ENCODE measurements around the gene DAB2IP. TPM values are rescaled to one million over a fixed set of nuclear protein-coding genes. Genes with fewer than 3 reads are reported as not detected.

Gene DAB2IP
- total and polyA plus RNA-seq, 2 of the 4 experiments (the other 2 are of a cell fraction) = 5.6 to 17.2 TPM

- ChIA-PET POLR2A (ENCODE audit: unreplicated experiment) (no interaction called here), CTCF (interaction anchor here (1.5 kb wide), 1 partner anchor 45 kb away, joined by 3 read pairs; no protein-coding TSS in a partner anchor)
- no peak overlapping the region for H3K18ac ChIP-seq (ENCODE audit: low read depth, low read length)
- H3K4me3 ChIP-seq (ENCODE audit: insufficient read depth, low read depth, low read length) = peak overlapping the region; percentile 60
- DNase-seq (peak; percentile 55), ATAC-seq (ENCODE audit: low read depth) (peak; percentile 83)
- H3K4ac ChIP-seq (ENCODE audit: low read depth, low read length) = 0 out of 2 replicates have a peak overlapping the region, but pooled peaks have one; percentile 15
- in situ Hi-C loops (cut with MboI; ENCODE audit: low sequenced_read_pairs) (no loop called here), dilution Hi-C loops (cut with HindIII; ENCODE audit: low sequenced_read_pairs, unreplicated experiment) (no loop called here), intact Hi-C loops (cut with micrococcal nuclease) (no loop called here)
- H3K9me1 ChIP-seq (ENCODE audit: insufficient read depth, low read length) = peaks cover 4% of the 10 kb centered on the region; the same call in 1 of the 2 replicates
- H3K4me1 ChIP-seq (ENCODE audit: control insufficient read depth, insufficient read depth, low read length) = peaks cover 8% of the 10 kb centered on the region
- no peak overlapping the region for H3K14ac ChIP-seq (replicated peaks; ENCODE audit: low read depth, low read length)
- no peak overlapping the region for H2BK5ac ChIP-seq (ENCODE audit: low read depth, low read length, poor library complexity, severe bottlenecking)
- H4K8ac ChIP-seq (ENCODE audit: low read depth in 2 of 2, low read length in 2 of 2) = no peak overlapping the region; a peak in 1 of 4 replicates
- WGBS, 2 experiments (ENCODE audit: extremely low coverage in 2 of 2, insufficient read length in 1 of 2) = 3% methylated on average over 48 of the region's 130 CpGs; no CpG with 5 or more reads in 1 of the 2 experiments
- no TSS peak for BruUV-seq (replicated peaks)
- peaks cover 21 to 50% of the 10 kb centered on the region in 2 experiments for H3K79me1 ChIP-seq (ENCODE audit: low read depth in 1 of 2, low read length in 2 of 2)
- H2BK15ac ChIP-seq (ENCODE audit: low read depth, low read length) = no peak overlapping the region
- no peaks in the 10 kb centered on the region for H3K27me3 ChIP-seq (ENCODE audit: control insufficient read depth, insufficient read depth, low read length)
- peak overlapping the region; percentile 41 for H3K9ac ChIP-seq (ENCODE audit: low read depth, low read length)
- H4K20me1 ChIP-seq (ENCODE audit: insufficient read depth, low read length) = peaks cover 36% of the 10 kb centered on the region
- no peaks in the 10 kb centered on the region for H3K9me3 ChIP-seq (ENCODE audit: control insufficient read depth, insufficient read depth, low read length)
- H3K23ac ChIP-seq (ENCODE audit: low read depth, low read length) = no peak overlapping the region
- no peaks in the 10 kb centered on the region for H3K36me3 ChIP-seq (ENCODE audit: control insufficient read depth, insufficient read depth, low read length)
- peak overlapping the region; percentile 93 for H2AFZ ChIP-seq (replicated peaks; ENCODE audit: low read length, poor library complexity)
- no peak overlapping the region for H2BK120ac ChIP-seq (ENCODE audit: low read depth, low read length)
- H2BK20ac ChIP-seq (ENCODE audit: low read depth, low read length) = no peak overlapping the region
- peak overlapping the region; percentile 31; the same call in 1 of the 2 replicates for H2AK5ac ChIP-seq (ENCODE audit: low read depth, low read length)
- H2AK9ac ChIP-seq (replicated peaks; ENCODE audit: low read depth, low read length, poor library complexity) = peak overlapping the region; percentile 86
- H3K27ac ChIP-seq (ENCODE audit: insufficient read depth, low read length) = peak overlapping the region; percentile 52; the same call in 1 of the 2 replicates
- H4K91ac ChIP-seq (ENCODE audit: insufficient read depth, low read depth, low read length) = 0 out of 2 replicates have a peak overlapping the region, but pooled peaks have one; percentile 24
- peak overlapping the region; percentile 58 for H3K4me2 ChIP-seq (ENCODE audit: low read depth, low read length)
- no peak overlapping the region for H3K56ac ChIP-seq (ENCODE audit: extremely low read depth, insufficient read depth, low read length)
- no peak overlapping the region for H4K5ac ChIP-seq (ENCODE audit: low read depth, low read length)
- TF ChIP-seq RAD21 (IDR thresholded peaks at IDR 0.05; ENCODE audit: low read length) (no peak), CEBPB (IDR thresholded peaks at IDR 0.05; ENCODE audit: low read depth, low read length) (no peak), POLR2A (IDR thresholded peaks at IDR 0.05; ENCODE audit: low read depth, low read length) (no peak), MXI1 (IDR thresholded peaks at IDR 0.05; ENCODE audit: borderline replicate concordance, low read depth, low read length) (no peak), ELK1 (IDR thresholded peaks at IDR 0.05; ENCODE audit: borderline replicate concordance, low read depth, low read length) (no peak), CHD1 (IDR thresholded peaks at IDR 0.05; ENCODE audit: low read depth, low read length) (no peak), NFE2L2 (IDR thresholded peaks at IDR 0.05; ENCODE audit: low read depth, low read length) (no peak), FOS (IDR thresholded peaks at IDR 0.05; ENCODE audit: low read depth, low read length) (no peak), RCOR1 (IDR thresholded peaks at IDR 0.05; ENCODE audit: insufficient replicate concordance, low read length) (no peak), RFX5 (IDR thresholded peaks at IDR 0.05; ENCODE audit: low read depth, low read length) (no peak), MAZ (IDR thresholded peaks at IDR 0.05; ENCODE audit: borderline replicate concordance, low read depth, low read length) (no peak)
- TF ChIP-seq, protein P1, sequence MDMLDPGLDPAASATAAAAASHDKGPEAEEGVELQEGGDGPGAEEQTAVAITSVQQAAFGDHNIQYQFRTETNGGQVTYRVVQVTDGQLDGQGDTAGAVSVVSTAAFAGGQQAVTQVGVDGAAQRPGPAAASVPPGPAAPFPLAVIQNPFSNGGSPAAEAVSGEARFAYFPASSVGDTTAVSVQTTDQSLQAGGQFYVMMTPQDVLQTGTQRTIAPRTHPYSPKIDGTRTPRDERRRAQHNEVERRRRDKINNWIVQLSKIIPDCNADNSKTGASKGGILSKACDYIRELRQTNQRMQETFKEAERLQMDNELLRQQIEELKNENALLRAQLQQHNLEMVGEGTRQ (IDR thresholded peaks at IDR 0.05; ENCODE audit: low read depth, low read length) = no peak
- TF ChIP-seq, protein P2, sequence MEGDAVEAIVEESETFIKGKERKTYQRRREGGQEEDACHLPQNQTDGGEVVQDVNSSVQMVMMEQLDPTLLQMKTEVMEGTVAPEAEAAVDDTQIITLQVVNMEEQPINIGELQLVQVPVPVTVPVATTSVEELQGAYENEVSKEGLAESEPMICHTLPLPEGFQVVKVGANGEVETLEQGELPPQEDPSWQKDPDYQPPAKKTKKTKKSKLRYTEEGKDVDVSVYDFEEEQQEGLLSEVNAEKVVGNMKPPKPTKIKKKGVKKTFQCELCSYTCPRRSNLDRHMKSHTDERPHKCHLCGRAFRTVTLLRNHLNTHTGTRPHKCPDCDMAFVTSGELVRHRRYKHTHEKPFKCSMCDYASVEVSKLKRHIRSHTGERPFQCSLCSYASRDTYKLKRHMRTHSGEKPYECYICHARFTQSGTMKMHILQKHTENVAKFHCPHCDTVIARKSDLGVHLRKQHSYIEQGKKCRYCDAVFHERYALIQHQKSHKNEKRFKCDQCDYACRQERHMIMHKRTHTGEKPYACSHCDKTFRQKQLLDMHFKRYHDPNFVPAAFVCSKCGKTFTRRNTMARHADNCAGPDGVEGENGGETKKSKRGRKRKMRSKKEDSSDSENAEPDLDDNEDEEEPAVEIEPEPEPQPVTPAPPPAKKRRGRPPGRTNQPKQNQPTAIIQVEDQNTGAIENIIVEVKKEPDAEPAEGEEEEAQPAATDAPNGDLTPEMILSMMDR (conservative IDR thresholded peaks at IDR 0.05; ENCODE audit: low read depth, low read length) = no peak
These were observed 47.5 kb downstream of the DAB2IP start for GRCh38 chr9:121698627-121699570.
